ENCODE data around the gene IFITM2. TPM values are rescaled to one million over a fixed set of nuclear protein-coding genes. Genes with fewer than 3 reads are reported as not detected.
A peak's percentile ranks its signal among the peaks of the same experiment; 100 is the strongest.
"Not testable (repeated sequence)": the region's sequence is repeated elsewhere in the genome, so short reads cannot be mapped to it uniquely, and the experiment has no call there.

Gene IFITM2
- total and polyA plus RNA-seq, 5 donors, result 180 to 393 (median 266) TPM

DNA sequence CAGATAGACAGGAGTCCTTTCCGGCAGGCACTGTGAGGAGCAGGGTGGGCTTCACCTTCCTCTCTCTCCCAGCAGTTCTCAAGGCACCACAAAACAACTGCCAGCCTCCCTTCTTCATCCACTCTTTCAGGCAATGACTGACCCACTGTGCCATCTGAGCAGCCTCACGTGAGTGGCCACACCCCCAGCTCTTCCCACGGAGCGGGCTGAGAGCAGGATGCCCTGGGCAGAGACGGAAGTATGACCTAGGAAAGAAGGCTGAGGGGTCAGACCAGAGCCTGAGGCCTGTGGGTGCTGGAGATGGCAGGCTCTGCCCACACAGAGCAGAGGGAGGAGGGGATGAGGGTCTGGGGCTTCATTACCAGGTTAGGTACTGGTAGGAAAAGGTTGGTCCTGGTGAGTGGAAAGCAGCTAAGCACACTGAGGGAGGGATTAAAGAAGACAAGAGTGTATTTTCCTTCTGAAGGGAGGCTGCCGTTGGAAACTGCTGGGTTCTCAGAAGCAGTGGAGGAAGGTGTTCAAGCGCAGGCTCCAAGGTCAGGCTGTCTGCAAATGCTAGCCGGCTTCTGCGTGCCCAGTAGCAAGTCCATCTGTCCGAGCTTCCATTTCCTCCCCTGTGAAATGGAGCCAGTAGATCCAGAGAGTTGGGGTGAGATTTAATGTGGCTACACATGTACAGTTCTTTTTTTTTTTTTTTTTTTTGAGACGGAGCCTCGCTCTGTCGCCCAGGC is 24.8 kb upstream of the IFITM2 start:
- 62% methylated on average over 13 of the region's 13 CpGs for WGBS
- H3K27me3 ChIP-seq (ENCODE audit: control insufficient read depth, insufficient read depth), result no peaks in the 10 kb centered on the region
- intact Hi-C loops (cut with DNase I), result no loop called here
- no peak overlapping the region for H3K4me3 ChIP-seq (ENCODE audit: low read length)
- no peak overlapping the region for H3K27ac ChIP-seq (ENCODE audit: low read length)
- ATAC-seq, result no peak
- H3K4me1 ChIP-seq (ENCODE audit: control insufficient read depth, insufficient read depth, low read length), result no peaks in the 10 kb centered on the region
- H3K9me3 ChIP-seq (ENCODE audit: control insufficient read depth, low read length), result no peaks in the 10 kb centered on the region
- DNase-seq, result no peak

DNA sequence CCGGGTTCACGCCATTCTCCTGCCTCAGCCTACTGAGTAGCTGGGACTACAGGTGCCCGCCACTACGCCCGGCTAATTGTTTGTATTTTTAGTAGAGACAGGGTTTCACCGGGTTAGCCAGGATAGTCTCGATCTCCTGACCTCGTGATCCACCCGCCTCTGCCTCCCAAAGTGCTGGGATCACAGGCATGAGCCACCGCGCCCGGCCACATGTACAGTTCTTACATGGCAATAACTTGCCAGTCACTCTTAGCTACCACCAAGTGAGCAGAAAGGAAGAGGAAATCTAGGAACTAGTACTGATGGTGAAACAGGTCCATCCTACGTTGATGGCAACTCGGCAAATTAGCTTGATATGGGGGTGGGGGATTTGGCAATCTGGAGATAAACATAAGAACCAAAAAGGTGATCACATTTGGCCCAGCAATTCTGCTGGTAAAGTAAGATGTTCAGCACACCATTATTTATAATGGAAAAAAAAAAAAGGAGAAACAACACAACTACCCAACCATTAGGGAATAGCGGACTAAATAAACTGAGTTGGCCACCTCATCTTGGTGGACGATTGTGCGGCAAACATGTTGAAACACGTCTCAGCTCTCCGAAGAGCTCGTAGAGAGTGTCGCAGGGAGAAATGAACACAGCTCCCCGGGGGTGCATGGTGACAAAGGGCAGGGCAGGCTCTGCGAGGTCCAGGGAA is 24.1 kb upstream of the IFITM2 start:
- Histone ChIP-seq H3K4me1 (ENCODE audit: control insufficient read depth, insufficient read depth, low read length) (no peaks in the 10 kb centered on the region), H3K4me3 (ENCODE audit: low read length) (no peak overlapping the region), H3K9me3 (ENCODE audit: control insufficient read depth, low read length) (no peaks in the 10 kb centered on the region), H3K27me3 (ENCODE audit: control insufficient read depth, insufficient read depth) (no peaks in the 10 kb centered on the region), H3K27ac (ENCODE audit: low read length) (no peak overlapping the region)
- no peak for DNase-seq
- intact Hi-C loops (cut with DNase I), result no loop called here
- WGBS, result 84% methylated on average over 23 of the region's 23 CpGs
- ATAC-seq, result no peak

DNA sequence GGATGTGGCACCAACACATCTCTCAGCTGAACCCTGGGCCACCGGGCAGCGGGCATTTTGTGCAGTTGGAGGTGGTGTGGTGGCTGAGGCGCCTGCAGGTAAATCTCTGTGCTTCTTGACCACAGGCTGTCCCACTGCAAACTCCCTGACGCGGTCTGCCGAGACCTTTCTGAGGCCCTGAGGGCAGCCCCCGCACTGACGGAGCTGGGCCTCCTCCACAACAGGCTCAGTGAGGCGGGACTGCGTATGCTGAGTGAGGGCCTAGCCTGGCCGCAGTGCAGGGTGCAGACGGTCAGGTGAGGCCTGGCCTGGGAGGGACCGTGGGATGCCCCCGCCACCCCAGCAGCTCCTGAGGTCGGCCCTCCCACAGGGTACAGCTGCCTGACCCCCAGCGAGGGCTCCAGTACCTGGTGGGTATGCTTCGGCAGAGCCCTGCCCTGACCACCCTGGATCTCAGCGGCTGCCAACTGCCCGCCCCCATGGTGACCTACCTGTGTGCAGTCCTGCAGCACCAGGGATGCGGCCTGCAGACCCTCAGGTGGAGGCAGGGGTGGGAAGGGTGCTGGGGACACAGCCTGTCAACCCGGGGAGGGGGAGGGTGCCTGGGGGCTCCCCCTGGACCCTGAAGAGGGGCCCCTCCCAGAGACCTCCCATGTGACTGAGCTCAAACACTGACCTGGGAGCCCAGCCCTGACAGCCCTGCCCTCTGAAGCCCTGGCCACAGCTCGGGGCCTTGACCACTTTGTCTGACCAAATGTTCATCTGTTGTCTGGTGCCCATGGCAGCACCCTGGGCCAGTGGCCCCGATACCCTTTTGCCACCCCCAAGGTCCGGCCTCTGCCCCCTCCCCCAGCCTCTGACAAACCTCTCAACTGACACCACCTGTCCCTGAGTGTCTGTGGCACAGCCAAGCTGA is 23.3 kb upstream of the IFITM2 start:
- Histone ChIP-seq H3K27ac (ENCODE audit: low read length) (no peak overlapping the region), H3K4me1 (ENCODE audit: control insufficient read depth, insufficient read depth, low read length) (no peaks in the 10 kb centered on the region), H3K4me3 (ENCODE audit: low read length) (no peak overlapping the region), H3K27me3 (ENCODE audit: control insufficient read depth, insufficient read depth) (no peaks in the 10 kb centered on the region), H3K9me3 (ENCODE audit: control insufficient read depth, low read length) (no peaks in the 10 kb centered on the region)
- ATAC-seq (no peak), DNase-seq (peak in 2 of 3 donors; percentile 44 to 56)
- intact Hi-C loops (cut with DNase I), result no loop called here
- 84% methylated on average over 24 of the region's 24 CpGs for WGBS

DNA sequence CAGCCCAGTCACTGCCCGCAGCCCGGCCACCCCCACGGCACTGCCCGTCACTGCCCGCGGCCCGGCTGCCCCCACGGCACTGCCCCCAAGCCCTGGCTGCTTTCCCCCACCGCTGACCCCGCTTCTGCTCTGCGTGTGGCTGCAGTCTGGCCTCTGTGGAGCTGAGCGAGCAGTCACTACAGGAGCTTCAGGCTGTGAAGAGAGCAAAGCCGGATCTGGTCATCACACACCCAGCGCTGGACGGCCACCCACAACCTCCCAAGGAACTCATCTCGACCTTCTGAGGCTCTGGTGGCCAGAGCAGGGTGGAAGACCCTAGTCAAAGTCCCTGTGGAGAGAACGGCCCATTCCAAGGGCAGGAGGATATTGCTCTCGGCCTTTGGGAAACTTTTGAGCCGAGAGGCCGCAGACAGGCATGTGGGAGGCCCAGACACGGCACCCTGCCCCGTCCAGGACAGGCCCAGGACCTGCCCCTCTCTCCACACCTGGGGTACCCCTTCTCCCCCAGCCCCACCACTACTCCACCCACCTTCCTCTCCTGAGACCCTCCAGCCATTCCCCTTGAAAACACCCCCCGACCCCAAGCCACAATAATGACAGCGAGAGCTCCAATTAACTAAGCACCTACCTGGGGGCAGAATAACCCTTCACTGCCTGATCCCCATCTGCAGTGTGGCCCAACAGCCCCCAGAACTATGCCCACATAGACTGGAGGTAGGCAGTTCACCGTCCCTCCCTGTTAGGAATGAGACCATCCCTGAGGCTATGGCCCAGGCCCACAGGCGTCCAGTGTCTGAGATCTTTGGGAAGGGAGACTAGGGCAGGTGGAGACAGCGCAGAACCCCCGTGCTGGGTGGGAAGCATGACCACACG is 22.4 kb upstream of the IFITM2 start:
- H3K4me1 ChIP-seq (ENCODE audit: control insufficient read depth, insufficient read depth, low read length), result no peaks in the 10 kb centered on the region
- H3K9me3 ChIP-seq (ENCODE audit: control insufficient read depth, low read length), result no peaks in the 10 kb centered on the region
- peak in 2 of 3 donors; percentile 42 to 46 for DNase-seq
- intact Hi-C loops (cut with DNase I), result no loop called here
- H3K27me3 ChIP-seq (ENCODE audit: control insufficient read depth, insufficient read depth), result no peaks in the 10 kb centered on the region
- H3K4me3 ChIP-seq (ENCODE audit: low read length), result no peak overlapping the region
- no peak overlapping the region for H3K27ac ChIP-seq (ENCODE audit: low read length)
- 82% methylated on average over 29 of the region's 29 CpGs for WGBS
- no peak for ATAC-seq

DNA sequence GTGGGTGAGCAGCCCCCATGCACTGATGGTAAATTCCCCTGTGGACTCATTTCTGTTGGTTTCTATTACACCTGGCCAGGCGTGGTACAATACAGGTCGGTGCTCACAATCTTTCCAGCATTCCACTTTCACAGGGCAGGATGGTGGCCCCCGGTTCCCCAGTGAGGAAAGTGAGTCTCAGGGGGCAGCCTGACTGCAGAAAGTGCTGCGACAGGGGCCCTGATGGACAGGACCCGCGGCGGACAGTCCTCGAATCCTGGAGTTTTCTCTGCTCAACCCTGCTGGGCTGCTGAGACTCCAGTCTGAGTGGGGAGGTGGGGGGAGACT is 21.8 kb upstream of the IFITM2 start:
- WGBS, result 82% methylated on average over 8 of the region's 8 CpGs
- no peaks in the 10 kb centered on the region for H3K27me3 ChIP-seq (ENCODE audit: control insufficient read depth, insufficient read depth)
- DNase-seq, result peak in 1 of 3 donors; percentile 25

DNA sequence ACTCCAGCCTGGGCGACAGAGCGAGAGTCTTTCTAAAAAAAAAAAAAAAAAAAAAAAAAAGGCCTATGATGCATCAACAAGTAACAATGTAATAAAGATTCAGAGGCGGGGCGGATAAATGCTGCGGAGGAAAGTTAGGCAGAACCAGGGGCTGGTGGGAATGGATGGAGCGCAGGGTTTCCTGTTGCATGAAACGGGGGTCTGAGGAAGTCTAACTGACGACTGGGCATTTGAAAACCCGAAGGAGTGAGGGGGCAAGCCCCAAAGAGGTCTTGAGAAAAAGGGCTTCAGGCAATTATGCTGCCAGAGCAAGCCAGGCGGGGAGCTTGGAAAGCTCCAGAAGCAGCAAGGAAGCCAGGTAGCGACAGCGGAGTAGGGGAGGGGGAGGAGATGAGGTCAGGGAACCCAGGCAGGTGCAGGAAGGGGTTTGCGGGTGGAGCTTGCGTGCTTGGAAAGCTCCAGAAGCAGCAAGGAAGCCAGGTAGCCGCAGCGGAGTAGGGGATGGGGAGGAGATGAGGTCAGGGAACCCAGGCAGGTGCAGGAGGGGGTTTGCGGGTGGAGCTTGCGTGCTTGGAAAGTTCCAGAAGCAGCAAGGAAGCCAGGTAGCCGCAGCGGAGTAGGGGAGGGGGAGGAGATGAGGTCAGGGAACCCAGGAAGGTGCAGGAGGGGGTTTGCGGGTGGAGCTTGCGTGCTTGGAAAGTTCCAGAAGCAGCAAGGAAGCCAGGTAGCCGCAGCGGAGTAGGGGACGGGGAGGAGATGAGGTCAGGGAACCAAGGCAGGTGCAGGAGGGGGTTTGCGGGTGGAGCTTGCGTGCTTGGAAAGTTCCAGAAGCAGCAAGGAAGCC is 20.4 kb upstream of the IFITM2 start:
- H3K27me3 ChIP-seq (ENCODE audit: control insufficient read depth, insufficient read depth); intact Hi-C loops (cut with DNase I); H3K9me3 ChIP-seq (ENCODE audit: control insufficient read depth, low read length); H3K4me3 ChIP-seq (ENCODE audit: low read length); ATAC-seq; H3K4me1 ChIP-seq (ENCODE audit: control insufficient read depth, insufficient read depth, low read length); H3K27ac ChIP-seq (ENCODE audit: low read length): not testable (repeated sequence)
- peak; percentile 16 to 53 (median 46) for DNase-seq
- 82% methylated on average over 27 of the region's 27 CpGs for WGBS

More for the DNA sequence above, 21.8 kb upstream of the IFITM2 start:
- Histone ChIP-seq H3K27ac (ENCODE audit: low read length) (no peak overlapping the region), H3K4me3 (ENCODE audit: low read length) (no peak overlapping the region), H3K4me1 (ENCODE audit: control insufficient read depth, insufficient read depth, low read length) (no peaks in the 10 kb centered on the region), H3K9me3 (ENCODE audit: control insufficient read depth, low read length) (no peaks in the 10 kb centered on the region)
- intact Hi-C loops (cut with DNase I), result no loop called here
- ATAC-seq, result no peak

DNA sequence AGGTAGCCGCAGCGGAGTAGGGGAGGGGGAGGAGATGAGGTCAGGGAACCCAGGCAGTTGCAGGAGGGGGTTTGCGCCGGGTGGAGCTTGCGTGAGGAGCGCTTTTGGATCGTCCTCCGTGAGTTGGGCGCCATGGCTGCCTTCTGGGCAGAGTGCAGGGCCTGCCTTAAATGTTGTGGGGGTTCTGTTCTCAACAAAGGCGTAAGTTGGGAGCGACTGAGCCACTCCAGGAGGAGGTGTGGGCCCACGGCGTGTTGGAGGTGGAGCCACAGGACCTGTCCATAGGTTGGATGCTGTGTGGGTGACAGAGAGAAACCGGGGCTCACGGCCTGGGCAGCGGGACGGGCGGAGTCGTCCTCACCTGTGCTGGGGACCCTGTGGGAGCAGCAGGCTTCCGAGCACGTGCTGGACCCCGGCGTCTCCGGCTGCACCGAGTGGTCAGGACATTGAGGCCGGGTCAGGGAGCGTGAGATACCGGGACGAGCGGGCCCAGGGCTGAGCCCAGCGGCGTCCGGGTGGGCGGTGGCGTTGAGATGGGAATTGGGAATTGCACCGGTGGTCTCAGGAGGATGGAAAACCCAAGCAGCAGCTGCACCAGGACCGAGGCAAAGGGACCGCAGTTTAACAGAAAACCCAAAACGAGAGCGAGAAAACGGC is 19.7 kb upstream of the IFITM2 start:
- DNase-seq (peak; percentile 15 to 58 (median 55)), ATAC-seq (no peak)
- Histone ChIP-seq H3K9me3 (ENCODE audit: control insufficient read depth, low read length) (no peaks in the 10 kb centered on the region), H3K27me3 (ENCODE audit: control insufficient read depth, insufficient read depth) (no peaks in the 10 kb centered on the region), H3K4me1 (ENCODE audit: control insufficient read depth, insufficient read depth, low read length) (no peaks in the 10 kb centered on the region), H3K4me3 (ENCODE audit: low read length) (peak overlapping the region; percentile 73), H3K27ac (ENCODE audit: low read length) (no peak overlapping the region)
- WGBS, result 24% methylated on average over 41 of the region's 41 CpGs
- intact Hi-C loops (cut with DNase I), result no loop called here

DNA sequence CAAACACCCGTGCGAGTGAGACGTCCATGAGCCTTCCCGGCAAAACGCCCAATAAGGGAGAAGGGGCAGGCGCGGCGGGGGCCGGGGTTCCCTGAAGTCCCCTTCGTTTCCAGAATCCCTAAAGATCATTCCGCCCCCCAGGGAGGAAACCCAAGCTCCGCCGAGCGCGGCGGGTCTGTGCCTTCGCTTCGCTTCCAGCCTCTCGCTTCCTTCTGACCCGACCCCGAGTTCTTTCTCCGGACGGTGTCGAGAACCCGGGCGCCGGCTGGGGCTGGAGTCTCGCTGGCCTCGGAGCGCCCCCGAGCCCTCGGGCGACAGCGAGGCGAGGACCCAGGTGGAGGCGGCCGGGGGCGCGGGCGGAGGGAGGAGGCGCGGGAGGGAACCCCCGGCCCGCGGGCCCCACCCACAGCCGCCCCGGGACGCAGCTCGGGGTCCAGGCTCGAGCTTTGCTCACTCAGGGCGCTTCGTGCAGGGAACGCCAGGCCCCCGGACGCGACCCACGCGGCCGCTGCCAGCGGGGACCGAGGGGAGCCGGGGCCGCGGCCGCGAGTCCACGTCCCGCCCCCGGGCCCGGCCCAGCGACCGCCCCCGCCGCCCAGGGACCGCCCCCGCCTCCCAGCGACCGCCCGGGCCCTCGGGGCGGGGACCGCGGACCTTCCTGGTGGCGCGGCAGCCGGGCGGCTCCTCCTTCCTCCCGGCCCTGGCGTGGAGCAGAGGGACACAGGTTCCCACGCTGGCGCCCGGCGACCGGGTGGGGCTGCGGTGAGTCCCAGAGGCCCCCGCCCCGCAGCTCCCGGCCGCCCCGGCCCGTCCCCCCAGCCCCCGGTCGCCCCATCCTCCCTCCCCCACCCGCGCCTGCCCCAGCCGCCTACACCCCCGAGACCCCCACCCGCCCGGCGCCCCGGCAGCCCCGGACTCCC is 18.9 kb upstream of the IFITM2 start, which contains the start of gene PGGHG:
Gene PGGHG (plus strand): TSS at position 649 of the 920 bp plus-strand sequence. CDS start 691 bp downstream, outside the sequence.
- 1% methylated on average over 111 of the region's 112 CpGs for WGBS
- Histone ChIP-seq H3K9me3 (ENCODE audit: control insufficient read depth, low read length) (no peaks in the 10 kb centered on the region), H3K4me1 (ENCODE audit: control insufficient read depth, insufficient read depth, low read length) (no peaks in the 10 kb centered on the region), H3K27ac (ENCODE audit: low read length) (no peak within 1 kb of the TSS), H3K4me3 (ENCODE audit: low read length) (peak within 1 kb of the TSS; percentile 73), H3K27me3 (ENCODE audit: control insufficient read depth, insufficient read depth) (no peaks in the 10 kb centered on the region)
- intact Hi-C loops (cut with DNase I), result no loop called here
- DNase-seq (peak; percentile 87 to 95 (median 94)), ATAC-seq (peak; percentile 84 to 90)

DNA sequence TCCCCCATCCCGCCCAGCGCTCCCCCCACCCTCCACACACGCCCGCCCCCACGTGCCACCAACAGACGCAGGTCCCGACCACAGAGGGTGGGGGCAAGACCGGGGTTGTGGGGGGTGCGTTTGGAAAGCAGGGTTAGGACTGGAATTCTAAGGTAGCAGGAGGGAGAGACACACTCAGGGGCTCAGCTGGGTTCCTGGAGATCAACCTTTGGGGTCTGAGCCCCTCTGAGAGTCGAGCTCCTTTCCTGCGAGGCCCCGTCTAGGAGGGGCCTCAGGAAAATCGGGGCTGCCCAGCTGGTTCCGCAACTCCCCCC is 18.3 kb upstream of the IFITM2 start:
- Histone ChIP-seq H3K27ac (ENCODE audit: low read length) (no peak overlapping the region), H3K9me3 (ENCODE audit: control insufficient read depth, low read length) (no peaks in the 10 kb centered on the region), H3K4me1 (ENCODE audit: control insufficient read depth, insufficient read depth, low read length) (no peaks in the 10 kb centered on the region), H3K4me3 (ENCODE audit: low read length) (peak overlapping the region; percentile 73), H3K27me3 (ENCODE audit: control insufficient read depth, insufficient read depth) (no peaks in the 10 kb centered on the region)
- DNase-seq (no peak), ATAC-seq (peak in 1 of 2 donors; percentile 6)
- 22% methylated on average over 14 of the region's 14 CpGs for WGBS
- intact Hi-C loops (cut with DNase I), result no loop called here
